OCI-LY3 (cell line): ENCODE results near the gene SLAMF7.

Source experiments
- H2AFZ ChIP-seq: fragments of 200-600, 300-600 bp; shearing (Covaris generic); 2 replicates; pipeline ENCODE4 v1.6.0; 2014; ENCODE audit warnings: antibody characterized with exemption, low read depth, low read length
- H3K27ac ChIP-seq: fragments of 200-600, 300-600 bp; sonication (generic); 2 replicates; pipeline ENCODE4 v1.5.1; 2014; ENCODE audit warnings: mild to moderate bottlenecking, low read length, moderate library complexity, mixed read lengths
- H3K27me3 ChIP-seq: fragments of 200-600, 300-600 bp; sonication (generic); 2 replicates; pipeline ENCODE4 v1.6.1; 2014; ENCODE audit warnings: low read depth, low read length, mixed read lengths
- H3K36me3 ChIP-seq: fragments of 200-600, 300-600 bp; sonication (generic); replicated peaks from 2 replicates; pipeline ENCODE3; 2014; ENCODE audit warnings: low read depth, low read length, mixed read lengths
- H3K4me1 ChIP-seq: fragments of 300-600, 200-600 bp; sonication (generic); 2 replicates; pipeline ENCODE4 v1.6.1; 2014; ENCODE audit warnings: low read length, mixed read lengths
- H3K4me2 ChIP-seq: fragments of 200-600, 300-600 bp; sonication (generic); 2 replicates; pipeline ENCODE4 v1.6.1; 2014; ENCODE audit warnings: low read length, mixed read lengths
- H3K4me3 ChIP-seq: fragments of 300-600, 200-600 bp; sonication (generic); 2 replicates; pipeline ENCODE4 v1.5.1; 2014; ENCODE audit warnings: antibody characterized with exemption, mild to moderate bottlenecking, low read length, moderate library complexity
- H3K79me2 ChIP-seq: fragments of 300-600, 200-600 bp; shearing (Covaris generic); 2 replicates; pipeline ENCODE4 v1.6.1; 2014; ENCODE audit warnings: mild to moderate bottlenecking, low read length, mixed read lengths
- H3K9ac ChIP-seq: fragments of 300-600, 200-600 bp; shearing (Covaris generic); 2 replicates; pipeline ENCODE4 v1.6.0; 2014; ENCODE audit warnings: mild to moderate bottlenecking, low read length, moderate library complexity
- H3K9me3 ChIP-seq: fragments of 200-600, 300-600 bp; shearing (Covaris generic); 2 replicates; pipeline ENCODE4 v1.6.1; 2014; ENCODE audit warnings: low read length, mixed read lengths; ENCODE audit not compliant: insufficient read depth
- H4K20me1 ChIP-seq: fragments of 200-600, 300-600 bp; sonication (generic); 2 replicates; pipeline ENCODE4 v1.6.1; 2016; ENCODE audit warnings: low read length, mixed read lengths; ENCODE audit not compliant: insufficient read depth
- CTCF ChIP-seq: fragments of 200-600, 300-600 bp; sonication (generic); IDR thresholded peaks from 2 replicates; pipeline ENCODE4 v1.5.1; 2014; ENCODE audit warnings: antibody characterized with exemption, low read length, low read depth
- EZH2phosphoT487 ChIP-seq: fragments of 200-600 bp; shearing (Covaris generic); IDR thresholded peaks from 2 replicates; pipeline ENCODE4 v1.6.1; 2018; ENCODE audit warnings: antibody characterized with exemption, mixed run types, low read depth

The SLAMF7 gene

GRCh38 chr1:160747717-160748116 is 8.7 kb downstream of the SLAMF7 start:
- no peak for TF ChIP-seq CTCF
- Histone ChIP-seq H2AFZ (no peak overlapping the region), H3K79me2 (peaks cover 33% of the 10 kb centered on the region)

GRCh38 chr1:160748181-160748877 is 9.3 kb downstream of the SLAMF7 start:
- no peaks in the 10 kb centered on the region for H3K27me3 ChIP-seq
- H3K9ac ChIP-seq: no peak overlapping the region
- H3K79me2 ChIP-seq: peaks cover 27% of the 10 kb centered on the region
- H3K4me3 ChIP-seq: no peak overlapping the region
- peaks cover 43% of the 10 kb centered on the region for H3K4me1 ChIP-seq
- H4K20me1 ChIP-seq: peaks cover 13% of the 10 kb centered on the region; the same call in 1 of the 2 replicates
- H2AFZ ChIP-seq: no peak overlapping the region
- H3K4me2 ChIP-seq: no peak overlapping the region
- TF ChIP-seq CTCF (peak; percentile 69), EZH2phosphoT487 (no peak)
- H3K9me3 ChIP-seq: no peaks in the 10 kb centered on the region
- H3K27ac ChIP-seq: no peak overlapping the region
- H3K36me3 ChIP-seq: peaks cover 51% of the 10 kb centered on the region

More at GRCh38 chr1:160747717-160748116, 8.7 kb downstream of the SLAMF7 start:
- Histone ChIP-seq H3K27me3 (no peaks in the 10 kb centered on the region), H3K9me3 (no peaks in the 10 kb centered on the region), H3K27ac (no peak overlapping the region), H3K4me2 (no peak overlapping the region), H3K9ac (no peak overlapping the region), H3K36me3 (peaks cover 51% of the 10 kb centered on the region), H4K20me1 (peaks cover 16% of the 10 kb centered on the region; the same call in 1 of the 2 replicates), H3K4me1 (peaks cover 49% of the 10 kb centered on the region), H3K4me3 (no peak overlapping the region)

- Histone ChIP-seq H3K27me3 (no peaks in the 10 kb centered on the region), H3K36me3 (peaks cover 55% of the 10 kb centered on the region), H3K4me2 (no peak overlapping the region), H3K4me1 (peaks cover 37% of the 10 kb centered on the region), H4K20me1 (peaks cover 8% of the 10 kb centered on the region; the same call in 1 of the 2 replicates), H3K79me2 (peaks cover 22% of the 10 kb centered on the region), H3K9me3 (no peaks in the 10 kb centered on the region), H2AFZ (no peak overlapping the region), H3K9ac (no peak overlapping the region), H3K27ac (no peak overlapping the region), H3K4me3 (no peak overlapping the region)
- TF ChIP-seq EZH2phosphoT487: no peak
- TF ChIP-seq CTCF: no peak
Measured at GRCh38 chr1:160748878-160749269, 9.8 kb downstream of the SLAMF7 start.

GRCh38 chr1:160750608-160751007 is 11.6 kb downstream of the SLAMF7 start:
- Histone ChIP-seq H3K4me1 (peaks cover 20% of the 10 kb centered on the region), H2AFZ (no peak overlapping the region), H3K9ac (no peak overlapping the region), H3K4me2 (no peak overlapping the region), H3K79me2 (peaks cover 8% of the 10 kb centered on the region; the same call in 1 of the 2 replicates), H3K4me3 (no peak overlapping the region), H4K20me1 (peaks cover 8% of the 10 kb centered on the region; the same call in 1 of the 2 replicates), H3K9me3 (no peaks in the 10 kb centered on the region), H3K36me3 (peaks cover 56% of the 10 kb centered on the region), H3K27me3 (no peaks in the 10 kb centered on the region), H3K27ac (no peak overlapping the region)
- TF ChIP-seq CTCF: no peak
- TF ChIP-seq EZH2phosphoT487: no peak
